Stomach smooth muscle (tissue), 2 donors: ENCODE measurements around the gene BGLAP.
A peak's percentile ranks its signal among the peaks of the same experiment; 100 is the strongest.

Experiments
- H3K27ac ChIP-seq: one replicate; pipeline ENCODE4 v1.7.0; 2013; ENCODE audit warnings: mild to moderate bottlenecking, low read length, inconsistent platforms
- H3K27me3 ChIP-seq, 2 donors: one replicate each; pipeline ENCODE4 v1.7.0; 2013; ENCODE audit warnings: low read length in 2 of 2; ENCODE audit not compliant: insufficient read depth in 2 of 2, control insufficient read depth in 1 of 2
- H3K36me3 ChIP-seq, 2 donors: one replicate each; pipeline ENCODE4 v1.7.0; 2013; ENCODE audit warnings: low read length in 2 of 2; ENCODE audit not compliant: control insufficient read depth in 2 of 2, insufficient read depth in 2 of 2
- H3K4me1 ChIP-seq: one replicate; pipeline ENCODE4 v1.7.0; 2013; ENCODE audit warnings: low read length; ENCODE audit not compliant: control insufficient read depth, insufficient read depth
- H3K4me3 ChIP-seq, 2 donors: one replicate each; pipeline ENCODE4 v1.7.0; 2013; ENCODE audit warnings: low read length in 2 of 2
- H3K9ac ChIP-seq, 2 donors: one replicate each; pipeline ENCODE4 v1.7.0; 2013; ENCODE audit warnings: low read length in 2 of 2, mild to moderate bottlenecking in 1 of 2
- H3K9me3 ChIP-seq, 2 donors: one replicate each; pipeline ENCODE4 v1.7.0; 2013; ENCODE audit warnings: low read length in 2 of 2; ENCODE audit not compliant: control insufficient read depth in 2 of 2
- donor health status: healthy.
- donor health status: Pancreatic carcinoma.

The BGLAP gene

GRCh38 chr1:156279837-156280236 lies 37.9 kb downstream of the BGLAP start:
- H3K27ac ChIP-seq, result no peak overlapping the region
- H3K27me3 ChIP-seq, result no peaks in the 10 kb centered on the region
- no peaks in the 10 kb centered on the region for H3K9me3 ChIP-seq
- peaks cover 18% of the 10 kb centered on the region for H3K4me1 ChIP-seq
- no peak overlapping the region for H3K9ac ChIP-seq
- H3K36me3 ChIP-seq, result peaks cover 26 to 38% of the 10 kb centered on the region in 2 donors
- H3K4me3 ChIP-seq, result no peak overlapping the region

GRCh38 chr1:156281281-156281680 lies 39.3 kb downstream of the BGLAP start:
- no peaks in the 10 kb centered on the region for H3K9me3 ChIP-seq
- peak overlapping the region; percentile 47 to 87 for H3K9ac ChIP-seq
- H3K36me3 ChIP-seq, result peaks cover 15 to 27% of the 10 kb centered on the region in 2 donors
- H3K27me3 ChIP-seq, result no peaks in the 10 kb centered on the region
- no peak overlapping the region for H3K27ac ChIP-seq
- peaks cover 18% of the 10 kb centered on the region for H3K4me1 ChIP-seq
- peak overlapping the region; percentile 83 to 95 for H3K4me3 ChIP-seq

- Histone ChIP-seq H3K9ac (peak overlapping the region; percentile 87 to 90), H3K9me3 (no peaks in the 10 kb centered on the region), H3K36me3 (peaks cover 9 to 21% of the 10 kb centered on the region in 2 donors), H3K4me1 (peaks cover 18% of the 10 kb centered on the region), H3K27ac (peak overlapping the region; percentile 76), H3K27me3 (no peaks in the 10 kb centered on the region), H3K4me3 (peak overlapping the region; percentile 83 to 95)
These were observed 39.9 kb downstream of the BGLAP start for GRCh38 chr1:156281693-156282478.

- Histone ChIP-seq H3K4me3 (peak within 1 kb of the TSS; percentile 83 to 95), H3K4me1 (peaks cover 18% of the 10 kb centered on the region), H3K36me3 (peaks cover 5 to 15% of the 10 kb centered on the region in 2 donors), H3K27me3 (no peaks in the 10 kb centered on the region), H3K9me3 (no peaks in the 10 kb centered on the region), H3K27ac (peak within 1 kb of the TSS; percentile 76), H3K9ac (peak within 1 kb of the TSS; percentile 87 to 93)
These were observed 40.7 kb downstream of the BGLAP start, which contains the start of gene SMG5 for GRCh38 chr1:156282479-156283222. SMG5 (minus strand) TSS chr1:156282825; CDS start chr1:156282680, 145 bp downstream.

- peaks cover under 1 to 8% of the 10 kb centered on the region in 2 donors for H3K36me3 ChIP-seq
- H3K4me1 ChIP-seq, result peaks cover 18% of the 10 kb centered on the region
- H3K9me3 ChIP-seq, result no peaks in the 10 kb centered on the region
- no peaks in the 10 kb centered on the region for H3K27me3 ChIP-seq
- peak overlapping the region; percentile 83 to 95 for H3K4me3 ChIP-seq
- peak overlapping the region; percentile 87 to 93 for H3K9ac ChIP-seq
- no peak overlapping the region for H3K27ac ChIP-seq
These were observed 41.5 kb downstream of the BGLAP start for GRCh38 chr1:156283521-156283920.

- Histone ChIP-seq H3K36me3 (peaks cover 4 to 5% of the 10 kb centered on the region in 2 donors), H3K9ac (peak within 1 kb of the TSS; percentile 87 to 93), H3K4me1 (peaks cover 18% of the 10 kb centered on the region), H3K4me3 (peak within 1 kb of the TSS; percentile 83 to 95), H3K9me3 (no peaks in the 10 kb centered on the region), H3K27me3 (no peaks in the 10 kb centered on the region), H3K27ac (peak within 1 kb of the TSS; percentile 76)
These were observed 42.1 kb downstream of the BGLAP start, which contains the start of gene TMEM79 for GRCh38 chr1:156284112-156284511. TMEM79 (plus strand) TSS chr1:156284325; CDS start chr1:156285227, 902 bp downstream.

GRCh38 chr1:156284757-156285156 lies 42.8 kb downstream of the BGLAP start:
- Histone ChIP-seq H3K4me3 (no peak overlapping the region), H3K9ac (no peak overlapping the region), H3K27me3 (no peaks in the 10 kb centered on the region), H3K36me3 (peaks cover 2 to 5% of the 10 kb centered on the region in 2 donors), H3K4me1 (peaks cover 18% of the 10 kb centered on the region), H3K27ac (no peak overlapping the region), H3K9me3 (no peaks in the 10 kb centered on the region)

- Histone ChIP-seq H3K27ac (no peak overlapping the region), H3K9me3 (no peaks in the 10 kb centered on the region), H3K9ac (no peak overlapping the region), H3K27me3 (no peaks in the 10 kb centered on the region), H3K36me3 (peaks cover 0 to 5% of the 10 kb centered on the region in 2 donors), H3K4me1 (peaks cover 15% of the 10 kb centered on the region), H3K4me3 (no peak overlapping the region)
These were observed 43.5 kb downstream of the BGLAP start for GRCh38 chr1:156285437-156285836.

GRCh38 chr1:156286061-156286460 lies 44.1 kb downstream of the BGLAP start:
- Histone ChIP-seq H3K36me3 (peaks cover 0 to 5% of the 10 kb centered on the region in 2 donors), H3K9me3 (no peaks in the 10 kb centered on the region), H3K9ac (no peak overlapping the region), H3K4me1 (peaks cover 20% of the 10 kb centered on the region), H3K4me3 (no peak overlapping the region), H3K27me3 (no peaks in the 10 kb centered on the region), H3K27ac (no peak overlapping the region)

GRCh38 chr1:156289857-156290256 lies 47.9 kb downstream of the BGLAP start:
- no peak overlapping the region for H3K9ac ChIP-seq
- H3K27ac ChIP-seq, result no peak overlapping the region
- H3K36me3 ChIP-seq, result peaks cover 3 to 5% of the 10 kb centered on the region in 2 donors
- peaks cover 25% of the 10 kb centered on the region for H3K4me1 ChIP-seq
- no peak overlapping the region for H3K4me3 ChIP-seq
- H3K27me3 ChIP-seq, result no peaks in the 10 kb centered on the region
- H3K9me3 ChIP-seq, result no peaks in the 10 kb centered on the region
